Cardiac muscle cell (in vitro differentiated cells and primary cell): ENCODE results near the gene HMCN1. TPM values are rescaled to one million over a fixed set of nuclear protein-coding genes. Genes with fewer than 3 reads are reported as not detected.

Experiments
- DNase-seq, 2 donors: peaks; one replicate each; pipeline versions ENCODE4 v3.0.0 to v3.0.0-alpha.2; 2010 to 2017; ENCODE audit warnings: low read depth in 1 of 2, low spot score in 1 of 2
- H3K27ac ChIP-seq: fragments of 200-600 bp; sonication (generic); 2 replicates; pipeline ENCODE4 v1.5.1; 2016
- H3K27me3 ChIP-seq: fragments of 200-600 bp; sonication (generic); 2 replicates; pipeline ENCODE4 v1.6.0; 2016; ENCODE audit warnings: control low read depth
- H3K36me3 ChIP-seq: fragments of 200-600 bp; sonication (generic); 2 replicates; pipeline ENCODE4 v1.5.1; 2016; ENCODE audit warnings: control low read depth
- H3K4me1 ChIP-seq: fragments of 200-600 bp; sonication (generic); 2 replicates; pipeline ENCODE4 v1.8.1; 2017; ENCODE audit warnings: low read depth, mild to moderate bottlenecking, mixed run types
- H3K4me3 ChIP-seq: fragments of 200-600 bp; sonication (generic); 2 replicates; pipeline ENCODE4 v1.5.1; 2016; ENCODE audit warnings: mild to moderate bottlenecking
- H3K9me3 ChIP-seq: fragments of 200-600 bp; sonication (generic); 2 replicates; pipeline ENCODE4 v1.5.1; 2017; ENCODE audit warnings: low read depth, mild to moderate bottlenecking, control low read depth
- CTCF ChIP-seq: IDR thresholded peaks from 2 replicates; pipeline ENCODE4 v1.5.1; 2012; ENCODE audit warnings: low read depth, mild to moderate bottlenecking, low read length
- polyA plus RNA-seq: library from polyadenylated mRNA; unstranded; fragments of >200 nt; fragmentation: Nextera tagmentation; extraction: Ambion mirVana; gene quantifications from 2 replicates; pipeline ENCODE4 v1.2.1, GENCODE V29; 2016
- total RNA-seq: library from RNA; depleted of rRNA; stranded (reverse); fragments of >200 nt; gene quantifications from 2 replicates; pipeline ENCODE4 v1.2.3, GENCODE V29; 2016

The HMCN1 gene
- total and polyA plus RNA-seq, 2 experiments from 2014 or later, result 4.9 to 28.5 TPM

GRCh38 chr1:186022184-186022583 lies 288.0 kb downstream of the HMCN1 start:
- Histone ChIP-seq H3K9me3 (no peaks in the 10 kb centered on the region), H3K4me1 (no peaks in the 10 kb centered on the region), H3K27me3 (no peaks in the 10 kb centered on the region), H3K36me3 (peaks cover 15% of the 10 kb centered on the region), H3K4me3 (no peak overlapping the region), H3K27ac (no peak overlapping the region)
- DNase-seq, result no peak
- no peak for TF ChIP-seq CTCF

DNA sequence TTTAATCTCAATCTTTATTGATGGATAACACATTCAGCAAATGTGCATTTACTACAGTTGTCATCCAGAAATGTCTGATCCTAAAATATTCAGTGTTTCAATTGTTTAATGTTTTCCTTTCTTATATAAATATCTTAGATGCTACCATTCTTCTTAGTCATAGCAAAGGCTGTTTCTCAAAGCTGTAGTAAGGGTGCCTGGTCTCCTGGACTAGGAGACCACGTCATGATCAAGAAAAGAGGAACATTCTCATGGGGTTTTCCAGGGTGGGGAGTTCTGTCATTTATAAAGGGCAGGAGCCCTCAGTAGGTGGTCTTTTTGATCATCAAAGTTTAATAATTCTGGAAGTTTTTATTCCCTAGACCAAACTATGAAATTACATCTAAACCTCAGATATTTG lies 292.8 kb downstream of the HMCN1 start:
- no peak for TF ChIP-seq CTCF
- Histone ChIP-seq H3K36me3 (peaks cover 13% of the 10 kb centered on the region), H3K9me3 (no peaks in the 10 kb centered on the region), H3K4me1 (no peaks in the 10 kb centered on the region), H3K27me3 (no peaks in the 10 kb centered on the region), H3K27ac (no peak overlapping the region), H3K4me3 (no peak overlapping the region)
- DNase-seq, result no peak

- Histone ChIP-seq H3K36me3 (peaks cover 13% of the 10 kb centered on the region), H3K27me3 (no peaks in the 10 kb centered on the region), H3K9me3 (no peaks in the 10 kb centered on the region), H3K27ac (no peak overlapping the region), H3K4me3 (no peak overlapping the region), H3K4me1 (no peaks in the 10 kb centered on the region)
- DNase-seq, result no peak
- TF ChIP-seq CTCF, result no peak
These were observed 293.4 kb downstream of the HMCN1 start for GRCh38 chr1:186027621-186028020.

DNA sequence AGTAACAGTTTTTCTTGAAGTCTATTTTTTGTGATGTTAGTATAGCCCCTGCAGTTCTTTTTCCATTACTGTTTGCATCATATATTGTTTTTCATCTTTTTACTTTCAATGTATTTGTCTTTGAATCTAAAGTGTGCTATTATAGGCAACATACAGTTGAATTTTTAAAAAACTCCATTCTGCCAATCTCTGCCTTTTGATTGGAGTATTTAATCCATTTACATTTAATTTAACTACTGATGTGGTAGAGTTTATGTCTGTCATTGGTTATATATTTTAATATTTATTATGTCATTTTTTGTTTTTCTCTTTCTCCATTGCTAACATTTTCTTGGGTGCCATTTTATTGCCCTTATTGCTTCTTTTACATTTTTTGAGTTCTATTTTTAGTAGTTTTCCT lies 296.3 kb downstream of the HMCN1 start:
- DNase-seq, result no peak
- H3K4me3 ChIP-seq, result no peak overlapping the region
- H3K36me3 ChIP-seq, result peaks cover under 1% of the 10 kb centered on the region
- no peaks in the 10 kb centered on the region for H3K9me3 ChIP-seq
- H3K4me1 ChIP-seq, result no peaks in the 10 kb centered on the region
- H3K27ac ChIP-seq, result no peak overlapping the region
- H3K27me3 ChIP-seq, result no peaks in the 10 kb centered on the region
- TF ChIP-seq CTCF, result no peak

- H3K4me3 ChIP-seq, result no peak overlapping the region
- TF ChIP-seq CTCF, result no peak
- no peak overlapping the region for H3K27ac ChIP-seq
- no peaks in the 10 kb centered on the region for H3K4me1 ChIP-seq
- peak in 1 of 2 donors; percentile 40 for DNase-seq
- H3K9me3 ChIP-seq, result no peaks in the 10 kb centered on the region
- no peaks in the 10 kb centered on the region for H3K27me3 ChIP-seq
- peaks cover 11% of the 10 kb centered on the region for H3K36me3 ChIP-seq
These were observed 299.7 kb downstream of the HMCN1 start for GRCh38 chr1:186033847-186034271.

DNA sequence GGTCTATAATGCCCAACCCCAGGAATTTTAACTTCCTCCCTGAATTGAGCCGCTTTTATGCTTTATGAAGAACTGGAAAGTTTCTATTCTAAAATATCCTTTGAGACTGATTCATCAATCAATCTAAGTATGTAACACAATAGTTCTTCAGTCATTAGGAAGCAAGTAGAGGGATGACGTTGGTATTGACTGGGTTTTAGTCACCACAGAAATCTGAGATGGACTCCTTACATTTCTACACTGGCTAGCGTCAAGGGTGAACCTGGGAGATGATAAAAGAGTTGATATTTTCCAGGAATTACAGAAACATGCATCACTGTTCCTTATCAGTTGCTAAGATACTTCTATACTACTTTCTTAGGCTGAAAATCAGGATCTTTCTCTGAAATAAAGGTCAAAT lies 308.0 kb downstream of the HMCN1 start:
- H3K9me3 ChIP-seq, result no peaks in the 10 kb centered on the region
- no peaks in the 10 kb centered on the region for H3K27me3 ChIP-seq
- no peaks in the 10 kb centered on the region for H3K4me1 ChIP-seq
- DNase-seq, result peak in 1 of 2 donors; percentile 20
- H3K36me3 ChIP-seq, result peaks cover 18% of the 10 kb centered on the region
- TF ChIP-seq CTCF, result no peak
- no peak overlapping the region for H3K4me3 ChIP-seq
- H3K27ac ChIP-seq, result no peak overlapping the region
